ENCODE results near the gene NLRC3. TPM values are rescaled to one million over a fixed set of nuclear protein-coding genes. Genes with fewer than 3 reads are reported as not detected.

NLRC3 gene
- total RNA-seq, 3 donors from 2014 or later (not counting 1 experiment from before 2014, with no cell fraction given), result 98.8 to 145 (median 133) TPM

DNA sequence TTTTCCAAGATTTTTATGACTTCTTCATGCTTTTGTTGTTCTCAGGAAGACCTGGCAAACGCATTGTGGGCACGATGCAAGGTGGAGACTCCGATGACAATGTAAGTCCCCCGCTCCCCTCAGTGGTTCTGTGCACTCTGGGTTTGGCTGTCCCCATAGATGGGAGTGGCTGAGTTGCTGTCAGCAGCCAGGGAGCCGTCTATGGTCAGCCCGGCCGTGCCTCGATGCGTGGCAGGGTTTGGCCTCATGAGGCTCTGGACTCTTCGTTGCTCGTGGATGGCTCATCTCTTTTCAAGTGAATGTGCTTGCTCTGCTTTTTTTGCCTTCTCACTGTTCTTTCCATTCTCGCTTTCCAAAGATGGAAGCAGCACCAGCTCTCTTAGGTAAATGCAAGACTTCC, 44.5 kb downstream of the NLRC3 start:
- Mint-ChIP-seq H3K27me3 (ENCODE audit: low read depth in 2 of 2) (no peaks in the 10 kb centered on the region), H3K4me1 (peaks cover 19 to 24% of the 10 kb centered on the region in 2 donors), H3K4me3 (no peak overlapping the region), H3K9me3 (no peaks in the 10 kb centered on the region), H3K27ac (no peak overlapping the region), H3K36me3 (no peaks in the 10 kb centered on the region)
- H3K9me3 ChIP-seq (ENCODE audit: control insufficient read depth, insufficient read depth, low read length), result no peaks in the 10 kb centered on the region
- H3K4me1 ChIP-seq (ENCODE audit: control insufficient read depth, insufficient read depth, low read length), result no peaks in the 10 kb centered on the region
- no peaks in the 10 kb centered on the region for H3K27me3 ChIP-seq (ENCODE audit: control insufficient read depth, insufficient read depth, low read length)
- H3K36me3 ChIP-seq (ENCODE audit: control insufficient read depth, insufficient read depth, low read length), result peaks cover 2% of the 10 kb centered on the region
- ATAC-seq, result no peak
- WGBS (ENCODE audit: insufficient coverage), result over 99% methylated on average over 12 of the region's 12 CpGs
- intact Hi-C loops (cut with micrococcal nuclease), result no loop called here
- TF ChIP-seq, protein P1, sequence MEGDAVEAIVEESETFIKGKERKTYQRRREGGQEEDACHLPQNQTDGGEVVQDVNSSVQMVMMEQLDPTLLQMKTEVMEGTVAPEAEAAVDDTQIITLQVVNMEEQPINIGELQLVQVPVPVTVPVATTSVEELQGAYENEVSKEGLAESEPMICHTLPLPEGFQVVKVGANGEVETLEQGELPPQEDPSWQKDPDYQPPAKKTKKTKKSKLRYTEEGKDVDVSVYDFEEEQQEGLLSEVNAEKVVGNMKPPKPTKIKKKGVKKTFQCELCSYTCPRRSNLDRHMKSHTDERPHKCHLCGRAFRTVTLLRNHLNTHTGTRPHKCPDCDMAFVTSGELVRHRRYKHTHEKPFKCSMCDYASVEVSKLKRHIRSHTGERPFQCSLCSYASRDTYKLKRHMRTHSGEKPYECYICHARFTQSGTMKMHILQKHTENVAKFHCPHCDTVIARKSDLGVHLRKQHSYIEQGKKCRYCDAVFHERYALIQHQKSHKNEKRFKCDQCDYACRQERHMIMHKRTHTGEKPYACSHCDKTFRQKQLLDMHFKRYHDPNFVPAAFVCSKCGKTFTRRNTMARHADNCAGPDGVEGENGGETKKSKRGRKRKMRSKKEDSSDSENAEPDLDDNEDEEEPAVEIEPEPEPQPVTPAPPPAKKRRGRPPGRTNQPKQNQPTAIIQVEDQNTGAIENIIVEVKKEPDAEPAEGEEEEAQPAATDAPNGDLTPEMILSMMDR (IDR thresholded peaks at IDR 0.05), result no peak
- no peak overlapping the region for H3K4me3 ChIP-seq (ENCODE audit: low read length)
- no peak overlapping the region for H3K27ac ChIP-seq (ENCODE audit: low read length)
- DNase-seq, result no peak

DNA sequence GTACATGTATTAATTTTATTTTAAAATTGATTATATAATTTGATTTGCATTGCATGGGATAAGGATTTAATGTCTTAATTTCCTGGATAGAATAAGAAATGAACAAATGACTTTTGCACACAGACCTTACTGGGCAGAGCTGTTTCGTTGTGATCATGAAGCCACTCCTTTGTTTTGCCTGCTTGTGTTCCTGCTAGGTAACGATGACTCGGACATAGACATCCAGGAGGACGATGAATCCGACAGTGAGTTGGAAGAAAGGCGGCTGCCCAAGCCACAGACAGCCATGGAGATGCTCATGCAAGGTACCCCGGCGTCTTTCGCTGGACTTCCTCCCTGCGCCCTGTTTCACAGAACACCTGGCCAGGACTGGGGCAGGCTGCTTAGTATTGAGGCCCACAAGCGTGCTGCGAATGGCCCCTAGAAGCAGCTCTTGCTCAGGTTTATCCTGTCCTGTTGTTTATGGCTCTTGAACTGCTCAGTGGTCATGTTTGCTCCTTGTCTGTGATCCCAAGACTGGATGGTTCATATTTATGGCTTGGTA, 46.8 kb downstream of the NLRC3 start:
- Histone ChIP-seq H3K27me3 (ENCODE audit: control insufficient read depth, insufficient read depth, low read length) (no peaks in the 10 kb centered on the region), H3K4me3 (ENCODE audit: low read length) (no peak overlapping the region), H3K36me3 (ENCODE audit: control insufficient read depth, insufficient read depth, low read length) (peaks cover 2% of the 10 kb centered on the region), H3K27ac (ENCODE audit: low read length) (no peak overlapping the region), H3K4me1 (ENCODE audit: control insufficient read depth, insufficient read depth, low read length) (no peaks in the 10 kb centered on the region), H3K9me3 (ENCODE audit: control insufficient read depth, insufficient read depth, low read length) (no peaks in the 10 kb centered on the region)
- H3K9me3 Mint-ChIP-seq, result no peaks in the 10 kb centered on the region
- intact Hi-C loops (cut with micrococcal nuclease), result no loop called here
- no peak for DNase-seq
- H3K36me3 Mint-ChIP-seq, result no peaks in the 10 kb centered on the region
- no peak overlapping the region for H3K27ac Mint-ChIP-seq
- no peaks in the 10 kb centered on the region for H3K27me3 Mint-ChIP-seq (ENCODE audit: low read depth in 2 of 2)
- peaks cover 14 to 23% of the 10 kb centered on the region in 2 donors for H3K4me1 Mint-ChIP-seq
- 97% methylated on average over 12 of the region's 12 CpGs for WGBS (ENCODE audit: insufficient coverage)
- TF ChIP-seq, protein P1 (IDR thresholded peaks at IDR 0.05), result no peak
- no peak overlapping the region for H3K4me3 Mint-ChIP-seq
- no peak for ATAC-seq

DNA sequence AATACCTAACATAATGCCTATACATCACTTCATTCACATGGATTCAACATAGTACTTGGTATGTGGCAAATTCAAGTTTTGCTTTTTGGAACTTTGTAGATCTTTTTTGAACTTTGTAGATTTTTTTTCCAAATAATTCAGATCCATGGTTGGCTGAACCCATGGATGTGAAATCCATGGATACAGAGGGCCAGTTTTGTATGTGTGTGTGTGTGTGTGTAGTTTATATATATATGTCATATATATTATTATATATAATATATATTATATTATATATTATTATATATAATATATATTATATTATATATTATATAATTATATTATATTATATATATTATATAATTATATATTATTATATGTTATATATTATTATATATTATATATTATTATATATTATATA, 48.0 kb downstream of the NLRC3 start:
- no peak overlapping the region for H3K27ac ChIP-seq (ENCODE audit: low read length)
- no peak for ATAC-seq
- H3K4me3 Mint-ChIP-seq, result no peak overlapping the region
- DNase-seq, result no peak
- H3K9me3 Mint-ChIP-seq, result no peaks in the 10 kb centered on the region
- intact Hi-C loops (cut with micrococcal nuclease), result loop anchor here (5.0 kb wide), 1 partner anchor 138 kb away; no protein-coding TSS in a partner anchor
- H3K27ac Mint-ChIP-seq, result no peak overlapping the region
- H3K9me3 ChIP-seq (ENCODE audit: control insufficient read depth, insufficient read depth, low read length), result no peaks in the 10 kb centered on the region
- H3K27me3 ChIP-seq (ENCODE audit: control insufficient read depth, insufficient read depth, low read length), result no peaks in the 10 kb centered on the region
- no peaks in the 10 kb centered on the region for H3K36me3 Mint-ChIP-seq
- H3K27me3 Mint-ChIP-seq (ENCODE audit: low read depth in 2 of 2), result no peaks in the 10 kb centered on the region
- TF ChIP-seq, protein P1 (IDR thresholded peaks at IDR 0.05), result no peak
- H3K36me3 ChIP-seq (ENCODE audit: control insufficient read depth, insufficient read depth, low read length), result peaks cover 2% of the 10 kb centered on the region
- H3K4me1 ChIP-seq (ENCODE audit: control insufficient read depth, insufficient read depth, low read length), result no peaks in the 10 kb centered on the region
- peaks cover 5 to 14% of the 10 kb centered on the region in 2 donors for H3K4me1 Mint-ChIP-seq
- H3K4me3 ChIP-seq (ENCODE audit: low read length), result no peak overlapping the region

DNA sequence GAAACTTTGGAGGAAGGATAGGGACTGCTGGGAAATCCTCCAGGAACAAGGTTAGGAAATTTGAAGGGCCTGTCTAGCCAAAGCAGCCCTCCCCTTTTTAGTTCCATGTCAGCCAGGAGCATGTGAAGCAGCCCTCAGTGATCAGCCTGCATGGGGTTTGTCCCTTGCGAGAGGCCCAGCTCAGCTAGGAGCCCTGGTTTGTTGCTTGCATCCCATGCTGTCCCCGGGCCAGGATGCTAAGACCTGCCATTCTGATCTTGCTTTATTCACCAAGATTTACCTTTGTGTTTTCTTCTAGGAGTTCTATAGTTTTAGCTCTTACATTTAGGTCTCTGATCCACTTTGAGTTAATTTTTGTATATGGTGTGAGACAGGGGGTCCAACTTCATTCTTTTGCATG, 48.8 kb downstream of the NLRC3 start:
- Mint-ChIP-seq H3K9me3 (no peaks in the 10 kb centered on the region), H3K4me1 (peaks cover 5 to 10% of the 10 kb centered on the region in 2 donors), H3K36me3 (no peaks in the 10 kb centered on the region), H3K27me3 (ENCODE audit: low read depth in 2 of 2) (no peaks in the 10 kb centered on the region), H3K27ac (no peak overlapping the region), H3K4me3 (no peak overlapping the region)
- 100% methylated on average over 2 of the region's 2 CpGs for WGBS (ENCODE audit: insufficient coverage)
- TF ChIP-seq, protein P1 (IDR thresholded peaks at IDR 0.05), result no peak
- H3K27ac ChIP-seq (ENCODE audit: low read length), result no peak overlapping the region
- peaks cover 2% of the 10 kb centered on the region for H3K36me3 ChIP-seq (ENCODE audit: control insufficient read depth, insufficient read depth, low read length)
- no peak overlapping the region for H3K4me3 ChIP-seq (ENCODE audit: low read length)
- intact Hi-C loops (cut with micrococcal nuclease), result loop anchor here (5.0 kb wide), 1 partner anchor 139 kb away; no protein-coding TSS in a partner anchor
- no peaks in the 10 kb centered on the region for H3K4me1 ChIP-seq (ENCODE audit: control insufficient read depth, insufficient read depth, low read length)
- H3K9me3 ChIP-seq (ENCODE audit: control insufficient read depth, insufficient read depth, low read length), result no peaks in the 10 kb centered on the region
- no peak for DNase-seq
- ATAC-seq, result no peak
- no peaks in the 10 kb centered on the region for H3K27me3 ChIP-seq (ENCODE audit: control insufficient read depth, insufficient read depth, low read length)

Measured in natural killer cell (primary cell).